GM12801 (cell line): ENCODE results near the gene ADAMTS2.

ENCODE experiments used
- CTCF ChIP-seq: IDR thresholded peaks from one replicate; pipeline ENCODE4 v1.5.1; 2011; ENCODE audit warnings: control low read depth; ENCODE audit not compliant: insufficient read length; ENCODE audit errors: extremely low read depth

The ADAMTS2 gene

GRCh38 chr5:179176571-179177230, 168.6 kb downstream of the ADAMTS2 start:
- no peak for TF ChIP-seq CTCF

GRCh38 chr5:179176166-179176565, 169.1 kb downstream of the ADAMTS2 start:
- no peak for TF ChIP-seq CTCF

GRCh38 chr5:179171816-179172745, 173.2 kb downstream of the ADAMTS2 start:
- TF ChIP-seq CTCF: no peak

- TF ChIP-seq CTCF: no peak
These were observed 173.9 kb downstream of the ADAMTS2 start for GRCh38 chr5:179171251-179171815.

GRCh38 chr5:179170606-179171005, 174.7 kb downstream of the ADAMTS2 start:
- no peak for TF ChIP-seq CTCF

GRCh38 chr5:179169836-179170235, 175.4 kb downstream of the ADAMTS2 start:
- TF ChIP-seq CTCF: no peak

GRCh38 chr5:179168664-179169063, 176.6 kb downstream of the ADAMTS2 start:
- TF ChIP-seq CTCF: no peak
